Measurements from ENCODE around the gene NSUN4. TPM values are rescaled to one million over a fixed set of nuclear protein-coding genes. Genes with fewer than 3 reads are reported as not detected.

The NSUN4 gene
- total RNA-seq, 4 donors from 2014 or later, result 1.0 to 42.4 (median 23.2) TPM

DNA sequence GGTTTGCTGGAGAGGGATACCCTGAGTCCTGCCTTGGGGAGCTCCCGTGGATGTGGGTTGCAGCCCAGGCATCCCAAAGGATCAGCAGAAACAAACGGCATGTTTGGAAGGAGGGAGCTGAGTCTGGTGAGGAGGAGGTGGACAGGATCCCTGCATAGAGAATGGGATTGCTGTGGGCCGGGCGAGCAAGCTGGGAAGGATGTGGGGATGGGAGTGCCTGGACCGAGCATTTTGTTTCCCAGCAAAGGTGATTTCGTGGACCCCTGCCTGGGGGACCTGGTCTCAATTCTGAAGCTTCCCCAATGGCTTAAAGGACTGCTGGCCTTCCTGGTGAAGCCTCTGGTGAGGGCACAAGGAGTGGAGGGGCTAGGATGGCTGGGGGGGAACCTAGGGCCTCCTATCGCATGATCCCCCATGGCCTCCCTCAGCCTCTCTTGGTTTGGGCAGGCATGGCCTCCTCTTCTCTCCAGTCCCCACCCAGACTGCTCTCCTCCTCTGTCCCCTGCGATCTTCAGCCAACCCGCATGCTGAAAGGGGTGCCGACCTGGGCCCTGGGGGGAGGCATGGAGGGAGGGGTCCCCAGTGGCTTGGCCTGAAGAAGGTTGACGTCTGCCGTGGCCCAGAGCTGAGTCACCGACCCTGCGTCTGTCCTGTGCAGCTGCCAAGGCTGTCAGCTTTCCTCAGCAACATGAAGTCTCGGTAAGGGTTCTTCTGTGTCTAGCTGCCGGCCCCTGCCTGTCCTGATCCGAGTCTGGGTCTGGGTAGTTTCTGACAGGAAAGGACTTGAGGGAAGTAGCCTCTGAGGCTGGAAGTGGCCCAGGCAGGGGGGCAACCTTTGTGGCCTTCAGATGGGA, 69.8 kb downstream of the NSUN4 start:
- H3K27me3 ChIP-seq, result no peaks in the 10 kb centered on the region
- no peaks in the 10 kb centered on the region for H3K36me3 ChIP-seq
- DNase-seq, result no peak
- H3K9me3 ChIP-seq, result no peaks in the 10 kb centered on the region
- intact Hi-C loops (cut with DNase I; ENCODE audit: low total_unique reads), result no loop called here
- TF ChIP-seq POLR2A (IDR thresholded peaks at IDR 0.05) (no peak), CTCF (IDR thresholded peaks at IDR 0.05) (no peak)
- H3K4me3 ChIP-seq, result no peak overlapping the region
- H3K27ac ChIP-seq, result no peak overlapping the region
- no peaks in the 10 kb centered on the region for H3K4me1 ChIP-seq

DNA sequence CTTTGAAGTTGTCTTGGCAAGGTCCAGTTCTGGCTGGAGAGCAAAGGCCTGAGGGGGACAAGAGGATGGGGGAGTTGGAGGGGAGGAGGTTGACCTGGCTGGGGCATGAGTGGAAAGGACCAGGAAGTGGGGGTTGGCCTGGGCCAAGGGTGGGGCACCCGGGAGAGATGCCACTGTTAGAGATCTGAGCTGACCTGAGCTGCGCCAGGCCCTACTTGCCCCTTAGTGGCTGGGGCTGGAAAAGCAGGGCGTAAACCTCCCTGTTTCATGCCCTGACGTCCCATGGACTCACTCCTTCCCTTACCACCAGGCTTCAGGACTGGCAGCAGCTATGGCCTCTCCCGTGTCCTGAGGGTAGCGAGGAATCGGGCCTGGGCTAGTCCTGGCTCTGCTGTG, 70.4 kb downstream of the NSUN4 start:
- no peak for DNase-seq
- TF ChIP-seq POLR2A (IDR thresholded peaks at IDR 0.05) (no peak), CTCF (IDR thresholded peaks at IDR 0.05) (no peak)
- H3K36me3 ChIP-seq, result no peaks in the 10 kb centered on the region
- no peaks in the 10 kb centered on the region for H3K27me3 ChIP-seq
- intact Hi-C loops (cut with DNase I; ENCODE audit: low total_unique reads), result no loop called here
- H3K9me3 ChIP-seq, result no peaks in the 10 kb centered on the region
- no peaks in the 10 kb centered on the region for H3K4me1 ChIP-seq
- H3K4me3 ChIP-seq, result no peak overlapping the region
- no peak overlapping the region for H3K27ac ChIP-seq

Other genes starting within 250 kb of the NSUN4 start
- 10 to 100 TPM; 23.5 to 83.7 (median 38.3) TPM for gene PIK3R3, start 208.2 kb upstream of the NSUN4 start, total RNA-seq
- gene TSPAN1, start 165.7 kb upstream of the NSUN4 start, total RNA-seq, result 10 to 100 TPM in 3 of 4 donors, 1 to 10 TPM in 1; 4.1 to 62.8 (median 29.1) TPM
- not detected for gene P3R3URF, start 164.3 kb upstream of the NSUN4 start, total RNA-seq
- 10 to 100 TPM in 3 of 4 donors, 1 to 10 TPM in 1; 5.6 to 67.2 (median 31.8) TPM for gene POMGNT1, start 142.4 kb upstream of the NSUN4 start, total RNA-seq
- 10 to 100 TPM in 1 of 4 donors, 1 to 10 TPM in 3; 4.1 to 19.8 (median 5.9) TPM for gene LURAP1, start 137.5 kb upstream of the NSUN4 start, total RNA-seq
- gene RAD54L, start 93.0 kb upstream of the NSUN4 start, total RNA-seq, result 1 to 10 TPM in 2 of 4 donors, not detected in 2; 1.2 to 7.3 TPM
- gene LRRC41, start 37.2 kb upstream of the NSUN4 start, total RNA-seq, result 10 to 100 TPM; 26.8 to 87.2 (median 60.3) TPM
- gene UQCRH, start 37.1 kb upstream of the NSUN4 start, total RNA-seq, result 100 to 1,000 TPM; 111 to 354 (median 296) TPM
- gene FAAH, start 53.5 kb downstream of the NSUN4 start, total RNA-seq, result 10 to 100 TPM; 10.6 to 40.2 (median 15.8) TPM
- under 1 TPM in 1 of 4 donors, not detected in 3; 0.07 TPM for gene DMBX1, start 149.0 kb downstream of the NSUN4 start, total RNA-seq
- not detected for gene KNCN, start 210.8 kb downstream of the NSUN4 start, total RNA-seq